Measurements from ENCODE around the gene IFNG-AS1. TPM values are rescaled to one million over a fixed set of nuclear protein-coding genes. Genes with fewer than 3 reads are reported as not detected.

The IFNG-AS1 gene
- total and polyA plus RNA-seq, 2 donors from 2014 or later, result 0.85 TPM; not detected in 1

DNA sequence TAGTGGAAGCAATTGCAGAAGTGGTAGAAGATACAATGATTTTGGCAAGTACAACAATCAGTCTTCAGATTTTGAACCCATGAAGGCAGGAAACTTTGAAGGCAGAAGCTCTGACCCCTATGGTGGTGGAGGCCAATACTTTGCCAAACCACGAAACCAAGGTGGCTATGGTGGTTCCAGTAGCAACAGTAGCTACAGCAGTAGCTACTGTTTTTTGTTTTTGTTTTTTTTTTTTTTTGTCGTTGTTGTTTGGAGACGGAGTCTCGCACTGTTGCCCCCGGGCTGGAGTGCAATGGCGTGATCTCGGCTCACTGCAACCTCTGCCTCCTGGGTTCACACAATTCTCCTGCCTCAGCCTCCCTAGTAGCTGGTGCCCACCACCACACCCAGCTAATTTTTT, 47.4 kb downstream of the IFNG-AS1 start:
- FAIRE-seq (no peak), DNase-seq (no peak)
- no peaks in the 10 kb centered on the region for H3K9me3 ChIP-seq (ENCODE audit: control insufficient read depth in 2 of 3, insufficient read depth in 1 of 3, low read length in 3 of 3)
- H3K27ac ChIP-seq (ENCODE audit: low read depth in 2 of 2, low read length in 2 of 2), result no peak overlapping the region
- TF ChIP-seq, protein P1, sequence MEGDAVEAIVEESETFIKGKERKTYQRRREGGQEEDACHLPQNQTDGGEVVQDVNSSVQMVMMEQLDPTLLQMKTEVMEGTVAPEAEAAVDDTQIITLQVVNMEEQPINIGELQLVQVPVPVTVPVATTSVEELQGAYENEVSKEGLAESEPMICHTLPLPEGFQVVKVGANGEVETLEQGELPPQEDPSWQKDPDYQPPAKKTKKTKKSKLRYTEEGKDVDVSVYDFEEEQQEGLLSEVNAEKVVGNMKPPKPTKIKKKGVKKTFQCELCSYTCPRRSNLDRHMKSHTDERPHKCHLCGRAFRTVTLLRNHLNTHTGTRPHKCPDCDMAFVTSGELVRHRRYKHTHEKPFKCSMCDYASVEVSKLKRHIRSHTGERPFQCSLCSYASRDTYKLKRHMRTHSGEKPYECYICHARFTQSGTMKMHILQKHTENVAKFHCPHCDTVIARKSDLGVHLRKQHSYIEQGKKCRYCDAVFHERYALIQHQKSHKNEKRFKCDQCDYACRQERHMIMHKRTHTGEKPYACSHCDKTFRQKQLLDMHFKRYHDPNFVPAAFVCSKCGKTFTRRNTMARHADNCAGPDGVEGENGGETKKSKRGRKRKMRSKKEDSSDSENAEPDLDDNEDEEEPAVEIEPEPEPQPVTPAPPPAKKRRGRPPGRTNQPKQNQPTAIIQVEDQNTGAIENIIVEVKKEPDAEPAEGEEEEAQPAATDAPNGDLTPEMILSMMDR (IDR thresholded peaks at IDR 0.05; ENCODE audit: borderline replicate concordance, extremely low read depth, insufficient read depth), result no peak
- H3K4me3 ChIP-seq (ENCODE audit: low read length in 3 of 3), result no peak overlapping the region
- intact Hi-C loops (cut with DNase I), result no loop called here
- H3K9ac ChIP-seq (ENCODE audit: low read length in 3 of 3), result no peak overlapping the region
- H3K27me3 ChIP-seq (ENCODE audit: control insufficient read depth, insufficient read depth, low read length), result no peaks in the 10 kb centered on the region
- no peaks in the 10 kb centered on the region for H3K36me3 ChIP-seq (ENCODE audit: control insufficient read depth in 2 of 3, insufficient read depth in 3 of 3, low read length in 3 of 3)
- no peaks in the 10 kb centered on the region for H3K4me1 ChIP-seq (ENCODE audit: control insufficient read depth in 2 of 3, insufficient read depth in 2 of 3, low read depth in 1 of 3, low read length in 3 of 3)

DNA sequence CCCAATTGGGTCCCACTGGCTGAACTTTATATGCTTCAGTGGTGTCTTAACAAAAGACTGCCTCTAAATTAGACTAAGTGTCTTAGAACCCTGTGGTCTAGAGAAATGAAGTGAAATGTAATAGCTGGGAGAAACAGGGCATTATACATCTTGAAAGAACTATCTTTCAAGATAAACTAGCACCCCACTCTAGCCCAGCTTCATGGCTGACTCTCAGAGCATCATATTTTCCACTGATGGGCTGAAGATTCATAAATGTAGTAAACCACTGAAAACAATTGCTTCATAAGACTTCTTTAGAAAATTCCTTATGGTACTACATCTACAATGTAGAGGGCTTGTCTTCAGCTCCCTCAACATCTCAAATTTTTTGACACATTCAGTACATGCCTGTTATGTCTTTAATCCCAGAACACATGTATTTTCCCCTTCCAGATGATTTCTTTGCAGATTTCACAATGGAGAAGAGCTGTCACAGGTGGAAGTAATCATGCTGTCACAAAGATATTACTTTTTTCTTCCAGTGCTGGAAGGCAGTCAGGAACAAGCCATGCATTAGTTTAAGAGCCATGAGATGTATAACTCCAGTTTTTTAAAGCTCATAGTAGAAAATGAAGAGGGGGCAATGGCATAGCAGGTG, 48.5 kb downstream of the IFNG-AS1 start:
- no peaks in the 10 kb centered on the region for H3K27me3 ChIP-seq (ENCODE audit: control insufficient read depth, insufficient read depth, low read length)
- no peaks in the 10 kb centered on the region for H3K36me3 ChIP-seq (ENCODE audit: control insufficient read depth in 2 of 3, insufficient read depth in 3 of 3, low read length in 3 of 3)
- peaks cover 0 to 5% (median 3%) of the 10 kb centered on the region in 3 donors for H3K4me1 ChIP-seq (ENCODE audit: control insufficient read depth in 2 of 3, insufficient read depth in 2 of 3, low read depth in 1 of 3, low read length in 3 of 3)
- no peak overlapping the region for H3K27ac ChIP-seq (ENCODE audit: low read depth in 2 of 2, low read length in 2 of 2)
- no peak overlapping the region for H3K4me3 ChIP-seq (ENCODE audit: low read length in 3 of 3)
- intact Hi-C loops (cut with DNase I), result no loop called here
- no peak overlapping the region for H3K9ac ChIP-seq (ENCODE audit: low read length in 3 of 3)
- FAIRE-seq (no peak), DNase-seq (no peak)
- TF ChIP-seq, protein P1 (IDR thresholded peaks at IDR 0.05; ENCODE audit: borderline replicate concordance, extremely low read depth, insufficient read depth), result no peak
- H3K9me3 ChIP-seq (ENCODE audit: control insufficient read depth in 2 of 3, insufficient read depth in 1 of 3, low read length in 3 of 3), result no peaks in the 10 kb centered on the region

DNA sequence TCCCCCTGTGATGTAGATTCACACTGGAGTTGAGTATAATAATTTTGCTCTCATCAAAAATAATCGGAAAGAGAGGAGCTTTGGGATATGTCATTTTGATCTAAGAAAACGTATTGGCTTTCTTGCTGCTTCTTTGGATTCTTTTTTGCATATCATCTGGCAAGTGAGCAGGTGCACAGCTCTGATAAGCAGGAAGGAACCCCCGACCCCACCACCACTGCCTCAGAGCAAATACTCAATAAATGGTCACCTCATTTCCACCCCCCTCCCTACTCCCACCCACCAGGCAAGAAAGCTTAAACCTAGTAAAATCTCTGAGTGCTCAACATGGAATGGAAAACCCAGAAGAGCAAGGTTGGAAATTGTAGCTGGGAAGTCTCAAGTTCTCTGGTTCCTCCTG, 49.4 kb downstream of the IFNG-AS1 start:
- H3K9ac ChIP-seq (ENCODE audit: low read length in 3 of 3), result no peak overlapping the region
- intact Hi-C loops (cut with DNase I), result no loop called here
- DNase-seq (no peak), FAIRE-seq (no peak)
- H3K27ac ChIP-seq (ENCODE audit: low read depth in 2 of 2, low read length in 2 of 2), result no peak overlapping the region
- no peaks in the 10 kb centered on the region for H3K9me3 ChIP-seq (ENCODE audit: control insufficient read depth in 2 of 3, insufficient read depth in 1 of 3, low read length in 3 of 3)
- H3K4me1 ChIP-seq (ENCODE audit: control insufficient read depth in 2 of 3, insufficient read depth in 2 of 3, low read depth in 1 of 3, low read length in 3 of 3), result peaks cover 0 to 12% (median 6%) of the 10 kb centered on the region in 3 donors
- TF ChIP-seq, protein P1 (IDR thresholded peaks at IDR 0.05; ENCODE audit: borderline replicate concordance, extremely low read depth, insufficient read depth), result no peak
- no peaks in the 10 kb centered on the region for H3K36me3 ChIP-seq (ENCODE audit: control insufficient read depth in 2 of 3, insufficient read depth in 3 of 3, low read length in 3 of 3)
- no peak overlapping the region for H3K4me3 ChIP-seq (ENCODE audit: low read length in 3 of 3)
- H3K27me3 ChIP-seq (ENCODE audit: control insufficient read depth, insufficient read depth, low read length), result no peaks in the 10 kb centered on the region

Data from kidney (tissue), 14 donors.